Endodermal cell (in vitro differentiated cells): ENCODE measurements around the gene KCNMA1. TPM values are rescaled to one million over a fixed set of nuclear protein-coding genes. Genes with fewer than 3 reads are reported as not detected.
A peak's percentile ranks its signal among the peaks of the same experiment; 100 is the strongest.

Experiments
- DNase-seq: peaks from one replicate; pipeline ENCODE4 v3.0.0-alpha.2; 2017
- H3K27ac ChIP-seq: 2 replicates; pipeline ENCODE4 v1.5.1; 2013; ENCODE audit warnings: mild to moderate bottlenecking, low read depth, low read length, moderate library complexity
- H3K27me3 ChIP-seq: 2 replicates; pipeline ENCODE4 v1.6.1; 2013; ENCODE audit warnings: mild to moderate bottlenecking, low read length, moderate library complexity; ENCODE audit not compliant: insufficient read depth, control insufficient read depth, poor library complexity, severe bottlenecking
- H3K36me3 ChIP-seq: 2 replicates; pipeline ENCODE4 v1.7.0; 2013; ENCODE audit warnings: mild to moderate bottlenecking, low read length, moderate library complexity; ENCODE audit not compliant: control insufficient read depth, insufficient read depth
- H3K4me1 ChIP-seq: one replicate; pipeline ENCODE4 v1.7.0; 2013; ENCODE audit warnings: low read length; ENCODE audit not compliant: control insufficient read depth, insufficient read depth
- H3K4me3 ChIP-seq: 2 replicates; pipeline ENCODE4 v1.5.1; 2013; ENCODE audit warnings: mild to moderate bottlenecking, low read length, moderate library complexity
- H3K9ac ChIP-seq: 2 replicates; pipeline ENCODE4 v1.6.1; 2013; ENCODE audit warnings: mild to moderate bottlenecking, low read length, moderate library complexity; ENCODE audit not compliant: poor library complexity, severe bottlenecking; ENCODE audit errors: extremely low read depth
- H3K9me3 ChIP-seq: 2 replicates; pipeline ENCODE4 v1.6.1; 2013; ENCODE audit warnings: mild to moderate bottlenecking, low read length, moderate library complexity; ENCODE audit not compliant: control insufficient read depth
- H3K27ac Mint-ChIP-seq: 2 replicates; pipeline ENCODE4 v1.8.0; 2020; ENCODE audit warnings: mixed read lengths
- H3K27me3 Mint-ChIP-seq: 2 replicates; pipeline ENCODE4 v1.8.0; 2021; ENCODE audit warnings: mild to moderate bottlenecking, mixed read lengths; ENCODE audit not compliant: insufficient read depth
- H3K36me3 Mint-ChIP-seq: 2 replicates; pipeline ENCODE4 v1.8.0; 2020; ENCODE audit warnings: low read depth, mixed read lengths
- H3K4me1 Mint-ChIP-seq: 2 replicates; pipeline ENCODE4 v1.8.0; 2020; ENCODE audit warnings: mixed read lengths
- H3K4me3 Mint-ChIP-seq: 2 replicates; pipeline ENCODE4 v1.8.0; 2020; ENCODE audit warnings: mild to moderate bottlenecking, moderate library complexity, mixed read lengths
- H3K9me3 Mint-ChIP-seq: 2 replicates; pipeline ENCODE4 v1.8.0; 2020; ENCODE audit warnings: mild to moderate bottlenecking, mixed read lengths
- WGBS, 2 experiments: methylation state at CpG; one replicate each; pipeline versions ENCODE4 v1.1.5 to v1.1.7; 2013; ENCODE audit warnings: missing lambda C conversion rate in 2 of 2, mixed read lengths in 1 of 2; ENCODE audit not compliant: insufficient coverage in 1 of 2, insufficient read length in 1 of 2; 5-methylcytosine and 5-hydroxymethylcytosine counted together
- total RNA-seq, 2 donors: library from RNA; stranded (reverse); fragmentation: NEBNext Ultra II Directional in 1 of 2; extraction: Animal tissue kit (Norgen Biotek cat#: 25700) in 1 of 2; gene quantifications; 2 replicates in 1 of 2; 3 replicates in 1 of 2; pipeline ENCODE4 v1.2.1, GENCODE V29; 2021
- TF ChIP-seq, protein P1 (sequence below): fragments of 200-600 bp; sonication (generic); conservative IDR thresholded peaks from 2 replicates; pipeline ENCODE4 v1.5.0; 2021; ENCODE audit warnings: antibody characterized with exemption, mild to moderate bottlenecking

The KCNMA1 gene
- total RNA-seq, 2 donors from 2014 or later, result 0.55 to 1.3 TPM

DNA sequence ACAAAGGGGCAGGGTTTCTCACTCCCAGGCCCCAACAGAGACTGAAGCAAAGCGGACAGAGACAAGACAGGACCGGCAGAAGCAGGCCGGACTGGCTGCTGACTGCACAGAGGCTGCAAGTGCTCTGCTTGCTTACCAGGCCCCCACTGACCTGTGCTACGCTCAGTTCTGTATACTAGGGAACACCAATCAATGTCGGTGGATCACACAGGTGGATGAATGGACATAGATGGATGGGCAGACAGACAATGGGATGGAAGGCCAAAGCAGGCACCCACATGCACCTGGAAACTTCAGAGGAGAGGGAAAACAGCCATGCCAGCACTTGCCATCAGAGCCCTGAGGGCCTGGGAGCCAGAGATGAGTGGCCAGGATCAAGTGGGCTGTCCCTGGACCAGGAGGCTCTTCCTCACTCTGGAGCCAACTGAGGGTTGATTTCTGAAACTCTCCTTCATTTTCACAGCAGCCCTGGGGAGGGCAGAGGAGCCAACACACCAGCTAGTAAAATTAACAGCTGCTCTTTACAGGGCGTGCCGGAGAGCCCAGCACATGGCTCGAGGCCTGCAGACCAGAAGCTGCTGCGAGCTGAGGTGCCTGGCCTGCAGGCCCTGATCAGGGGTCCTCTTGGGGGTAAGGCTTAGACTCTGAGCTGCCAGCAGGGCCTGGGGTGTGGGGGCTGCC lies 243.6 kb downstream of the KCNMA1 start:
- H3K27ac ChIP-seq, result no peak overlapping the region
- WGBS, 2 experiments, result 91 to 94% methylated on average over 7 to 9 of the region's 9 CpGs
- H3K27ac Mint-ChIP-seq, result no peak overlapping the region

DNA sequence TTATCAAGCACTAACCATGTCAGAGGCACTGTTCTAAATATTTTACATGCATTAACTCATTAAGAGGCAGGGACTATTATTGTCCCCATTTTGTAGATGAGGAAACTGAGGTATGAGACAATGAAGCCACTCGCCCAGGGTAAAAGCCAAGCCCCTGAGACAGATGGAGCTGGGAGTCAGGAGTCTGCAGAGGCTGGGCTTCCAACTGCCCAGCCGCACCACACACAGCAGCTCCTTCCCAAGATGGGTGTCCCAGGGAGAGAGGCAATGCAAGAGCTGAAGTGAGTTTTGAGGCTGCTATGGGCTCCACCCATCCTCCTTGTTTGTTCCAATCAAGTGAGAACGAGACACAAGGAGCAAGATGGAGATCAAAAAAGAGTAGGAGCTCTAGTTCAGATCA lies 244.2 kb downstream of the KCNMA1 start:
- no peaks in the 10 kb centered on the region for H3K27me3 ChIP-seq
- no peaks in the 10 kb centered on the region for H3K9me3 ChIP-seq
- Mint-ChIP-seq H3K4me3 (no peak overlapping the region), H3K9me3 (no peaks in the 10 kb centered on the region), H3K27me3 (no peaks in the 10 kb centered on the region), H3K27ac (no peak overlapping the region), H3K4me1 (peaks cover 32% of the 10 kb centered on the region), H3K36me3 (no peaks in the 10 kb centered on the region)
- H3K9ac ChIP-seq, result no peak overlapping the region
- no peak for DNase-seq
- WGBS, 2 experiments, result 93% methylated on average over 3 of the region's 3 CpGs; no CpG with 5 or more reads in 1 of the 2 experiments
- H3K36me3 ChIP-seq, result no peaks in the 10 kb centered on the region
- H3K4me1 ChIP-seq, result peaks cover 17% of the 10 kb centered on the region
- TF ChIP-seq, protein P1, sequence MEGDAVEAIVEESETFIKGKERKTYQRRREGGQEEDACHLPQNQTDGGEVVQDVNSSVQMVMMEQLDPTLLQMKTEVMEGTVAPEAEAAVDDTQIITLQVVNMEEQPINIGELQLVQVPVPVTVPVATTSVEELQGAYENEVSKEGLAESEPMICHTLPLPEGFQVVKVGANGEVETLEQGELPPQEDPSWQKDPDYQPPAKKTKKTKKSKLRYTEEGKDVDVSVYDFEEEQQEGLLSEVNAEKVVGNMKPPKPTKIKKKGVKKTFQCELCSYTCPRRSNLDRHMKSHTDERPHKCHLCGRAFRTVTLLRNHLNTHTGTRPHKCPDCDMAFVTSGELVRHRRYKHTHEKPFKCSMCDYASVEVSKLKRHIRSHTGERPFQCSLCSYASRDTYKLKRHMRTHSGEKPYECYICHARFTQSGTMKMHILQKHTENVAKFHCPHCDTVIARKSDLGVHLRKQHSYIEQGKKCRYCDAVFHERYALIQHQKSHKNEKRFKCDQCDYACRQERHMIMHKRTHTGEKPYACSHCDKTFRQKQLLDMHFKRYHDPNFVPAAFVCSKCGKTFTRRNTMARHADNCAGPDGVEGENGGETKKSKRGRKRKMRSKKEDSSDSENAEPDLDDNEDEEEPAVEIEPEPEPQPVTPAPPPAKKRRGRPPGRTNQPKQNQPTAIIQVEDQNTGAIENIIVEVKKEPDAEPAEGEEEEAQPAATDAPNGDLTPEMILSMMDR, result no peak
- H3K27ac ChIP-seq, result no peak overlapping the region
- no peak overlapping the region for H3K4me3 ChIP-seq

More for the DNA sequence above, 243.6 kb downstream of the KCNMA1 start:
- TF ChIP-seq, protein P1, result no peak
- DNase-seq, result peak; percentile 37
- no peaks in the 10 kb centered on the region for H3K9me3 ChIP-seq
- H3K9me3 Mint-ChIP-seq, result no peaks in the 10 kb centered on the region
- no peaks in the 10 kb centered on the region for H3K27me3 ChIP-seq
- H3K4me1 ChIP-seq, result peaks cover 17% of the 10 kb centered on the region
- peaks cover 27% of the 10 kb centered on the region for H3K4me1 Mint-ChIP-seq
- H3K36me3 ChIP-seq, result no peaks in the 10 kb centered on the region
- H3K27me3 Mint-ChIP-seq, result no peaks in the 10 kb centered on the region
- H3K4me3 Mint-ChIP-seq, result no peak overlapping the region
- no peak overlapping the region for H3K9ac ChIP-seq
- H3K36me3 Mint-ChIP-seq, result no peaks in the 10 kb centered on the region
- no peak overlapping the region for H3K4me3 ChIP-seq

- peaks cover 38% of the 10 kb centered on the region for H3K4me1 Mint-ChIP-seq
- no peak overlapping the region for H3K4me3 ChIP-seq
- DNase-seq, result no peak
- peaks cover 17% of the 10 kb centered on the region for H3K4me1 ChIP-seq
- no peaks in the 10 kb centered on the region for H3K27me3 Mint-ChIP-seq
- TF ChIP-seq, protein P1, result no peak
- 90 to 91% methylated on average over 5 to 6 of the region's 6 CpGs for WGBS, 2 experiments
- H3K27me3 ChIP-seq, result no peaks in the 10 kb centered on the region
- no peaks in the 10 kb centered on the region for H3K36me3 Mint-ChIP-seq
- H3K4me3 Mint-ChIP-seq, result no peak overlapping the region
- H3K9me3 Mint-ChIP-seq, result no peaks in the 10 kb centered on the region
- no peak overlapping the region for H3K9ac ChIP-seq
- no peak overlapping the region for H3K27ac Mint-ChIP-seq
- no peaks in the 10 kb centered on the region for H3K9me3 ChIP-seq
- H3K27ac ChIP-seq, result no peak overlapping the region
- H3K36me3 ChIP-seq, result no peaks in the 10 kb centered on the region
Measured at GRCh38 chr10:77392851-77393250, 244.8 kb downstream of the KCNMA1 start.
